GM18868 (cell line): ENCODE measurements around the gene CD276.
"Not testable (repeated sequence)": the region's sequence is repeated elsewhere in the genome, so short reads cannot be mapped to it uniquely, and the experiment has no call there.

ENCODE experiments used
- ATAC-seq: cut with Tn5 transposase; IDR thresholded peaks from one replicate; pipeline ENCODE4 v1.9.1; 2021; ENCODE audit warnings: mild to moderate bottlenecking, moderate library complexity; ENCODE audit not compliant: unreplicated experiment

CD276 gene

DNA sequence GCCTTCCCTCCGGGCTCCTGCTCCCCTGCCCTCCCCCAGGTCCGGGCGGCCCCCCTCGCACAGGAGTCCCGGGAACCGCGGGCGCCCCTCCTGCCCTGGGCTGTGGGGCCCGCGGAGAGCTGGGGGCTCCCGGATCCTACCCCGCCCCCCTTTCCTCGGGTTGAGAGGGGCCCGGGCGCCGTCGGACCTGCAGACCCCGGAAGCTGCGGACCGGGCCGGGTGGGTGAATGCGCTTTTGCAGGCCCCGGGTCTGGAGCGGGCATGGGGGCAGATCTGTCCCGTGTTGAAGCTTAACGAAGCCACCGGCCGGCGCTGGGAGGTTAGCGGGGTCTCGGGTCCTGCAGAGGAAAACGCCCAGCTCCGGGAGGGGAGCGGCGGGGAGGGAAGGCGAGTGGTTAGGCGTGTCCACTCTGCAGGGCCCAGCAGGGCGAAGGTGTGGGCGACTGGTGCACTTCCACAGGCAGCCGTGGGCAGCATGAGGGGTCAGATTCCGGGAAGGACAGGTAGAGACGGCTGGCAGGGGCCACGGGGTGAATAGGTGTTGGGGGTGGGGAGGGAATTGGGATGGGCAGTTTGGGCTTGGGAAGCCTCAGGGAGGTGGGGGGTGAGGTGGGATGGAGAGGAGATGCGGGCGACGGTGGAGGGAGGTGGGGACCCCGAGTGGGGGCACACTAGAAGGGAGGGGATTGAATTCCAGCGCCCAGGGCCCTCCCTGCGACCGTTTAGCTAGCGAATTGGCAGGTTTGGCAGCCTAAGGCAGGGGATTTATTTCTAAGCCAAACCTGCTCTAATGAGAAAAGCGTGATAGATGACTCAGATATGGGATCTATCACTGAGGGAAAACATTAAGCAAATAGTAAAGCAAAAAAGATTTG is 635 bp downstream of the CD276 start:
- ATAC-seq = no peak

DNA sequence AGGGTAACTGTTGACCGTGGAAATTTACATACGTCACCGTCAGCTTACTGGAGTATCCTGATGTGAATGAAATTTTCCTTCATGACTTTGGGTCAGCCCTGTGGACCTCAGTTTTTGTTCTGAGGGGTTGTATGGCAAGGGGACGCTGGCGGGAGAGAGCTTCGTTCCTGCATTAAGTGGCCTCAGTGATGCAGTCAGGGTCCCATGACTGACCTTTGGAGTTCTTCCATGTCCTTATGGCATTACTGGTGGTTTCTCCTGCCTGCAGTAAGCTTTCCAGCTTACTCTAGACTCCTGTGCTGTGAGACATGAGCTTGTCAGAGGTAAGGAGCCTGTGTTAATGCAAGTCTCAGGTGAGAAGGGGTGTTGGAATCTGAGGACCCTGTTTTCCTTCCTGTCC is 1.8 kb downstream of the CD276 start:
- ATAC-seq = no peak

DNA sequence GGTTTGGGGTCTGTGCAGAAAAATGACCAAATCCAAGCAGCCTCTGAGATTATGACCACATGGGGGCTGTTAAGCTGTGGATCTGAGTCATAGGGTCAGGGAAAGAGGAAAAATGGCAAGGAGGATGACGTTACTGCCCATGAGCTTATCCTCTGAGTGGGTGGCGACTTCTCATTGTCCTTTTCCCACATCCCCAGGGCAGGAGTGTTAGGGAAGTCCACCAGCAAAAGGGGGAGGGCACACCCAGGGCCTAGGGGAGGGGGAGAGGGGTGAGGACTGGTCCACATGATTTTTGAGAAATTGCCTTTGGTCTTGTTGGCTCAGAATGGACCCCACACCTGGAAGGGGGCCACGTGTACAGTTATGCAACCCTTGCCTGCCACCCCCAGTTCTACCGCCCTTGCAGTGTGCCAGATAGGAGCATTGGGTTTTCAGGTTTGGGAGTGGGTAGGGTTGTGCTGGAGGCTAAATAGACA is 2.6 kb downstream of the CD276 start:
- no peak for ATAC-seq

DNA sequence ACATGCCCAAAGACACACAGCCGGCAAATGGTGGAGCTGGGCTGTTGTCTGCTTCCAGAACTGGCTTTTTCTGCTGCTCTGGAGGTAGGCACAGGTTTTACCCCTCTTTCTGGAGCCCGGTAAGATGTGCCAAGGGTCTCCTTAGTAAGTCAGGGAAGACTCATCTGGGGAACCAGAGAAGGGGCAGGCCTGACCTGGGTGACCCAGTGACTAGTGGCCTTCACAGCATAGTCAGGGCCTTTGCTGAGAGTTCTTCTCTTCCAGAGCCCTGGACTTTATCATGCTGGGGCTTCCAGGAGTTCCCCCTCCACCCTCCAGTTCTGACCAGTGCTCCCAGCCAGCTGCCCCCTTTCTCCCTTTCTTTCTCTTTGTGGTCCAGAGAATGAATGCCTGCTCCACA is 3.2 kb downstream of the CD276 start:
- ATAC-seq = no peak

DNA sequence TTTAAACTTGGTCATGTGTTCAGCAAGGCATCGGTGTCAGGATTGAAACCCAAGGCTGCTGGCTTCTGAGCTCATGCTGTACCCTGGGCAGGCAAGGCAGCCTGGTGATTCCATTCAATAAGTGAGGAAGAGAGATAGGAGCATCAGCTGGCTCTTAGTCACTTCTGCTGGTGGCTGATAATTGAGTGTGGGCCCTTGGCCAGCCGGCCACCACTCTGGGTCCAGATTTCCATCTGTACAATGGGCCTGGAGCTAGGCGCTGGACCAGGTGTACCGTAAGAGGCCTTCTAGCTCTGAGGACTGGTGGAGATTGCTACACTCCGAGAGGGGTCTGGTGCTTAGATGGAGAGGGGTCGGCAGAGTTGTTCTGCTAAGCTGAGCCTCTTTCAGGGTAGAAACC is 4.3 kb downstream of the CD276 start:
- no peak for ATAC-seq

DNA sequence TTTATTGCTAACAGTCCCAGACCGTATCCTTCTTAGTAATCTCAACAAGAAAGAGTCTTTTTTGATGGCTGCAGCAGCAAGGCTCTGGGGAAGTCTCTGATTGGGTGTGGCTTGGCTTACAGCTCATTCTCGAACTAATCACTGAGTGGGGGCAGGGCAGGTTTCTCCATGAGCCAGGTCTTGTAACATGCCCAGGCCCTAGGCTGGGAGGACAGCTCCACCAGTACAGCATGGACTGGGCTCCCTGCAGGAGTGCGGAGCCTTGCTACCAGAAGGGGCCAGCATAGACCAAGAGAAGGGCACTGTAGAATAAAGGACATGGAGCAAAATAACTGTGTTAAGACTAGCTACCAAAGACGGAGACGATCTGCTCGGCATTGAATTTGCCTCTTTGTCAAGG is 7.2 kb downstream of the CD276 start:
- ATAC-seq = no peak

DNA sequence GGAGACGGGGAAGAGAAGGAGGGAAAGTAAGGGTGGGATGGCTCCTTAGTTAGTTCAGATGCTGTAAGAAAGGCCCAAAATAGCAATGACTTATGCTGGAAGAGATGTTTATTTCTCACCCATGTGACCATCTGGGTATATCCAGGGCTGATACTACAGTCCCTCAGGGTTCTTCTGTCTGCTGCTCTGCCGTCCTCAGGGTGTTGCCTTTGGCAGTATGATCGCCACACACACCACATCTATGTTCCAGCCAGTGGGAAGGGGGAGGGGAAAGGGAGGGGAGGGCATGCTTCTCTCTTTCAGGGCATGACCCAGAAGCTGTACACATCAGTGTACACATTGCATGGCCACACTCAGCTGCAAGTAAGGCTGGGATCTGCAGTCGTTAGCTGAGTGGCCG is 10.2 kb downstream of the CD276 start:
- ATAC-seq = no peak

DNA sequence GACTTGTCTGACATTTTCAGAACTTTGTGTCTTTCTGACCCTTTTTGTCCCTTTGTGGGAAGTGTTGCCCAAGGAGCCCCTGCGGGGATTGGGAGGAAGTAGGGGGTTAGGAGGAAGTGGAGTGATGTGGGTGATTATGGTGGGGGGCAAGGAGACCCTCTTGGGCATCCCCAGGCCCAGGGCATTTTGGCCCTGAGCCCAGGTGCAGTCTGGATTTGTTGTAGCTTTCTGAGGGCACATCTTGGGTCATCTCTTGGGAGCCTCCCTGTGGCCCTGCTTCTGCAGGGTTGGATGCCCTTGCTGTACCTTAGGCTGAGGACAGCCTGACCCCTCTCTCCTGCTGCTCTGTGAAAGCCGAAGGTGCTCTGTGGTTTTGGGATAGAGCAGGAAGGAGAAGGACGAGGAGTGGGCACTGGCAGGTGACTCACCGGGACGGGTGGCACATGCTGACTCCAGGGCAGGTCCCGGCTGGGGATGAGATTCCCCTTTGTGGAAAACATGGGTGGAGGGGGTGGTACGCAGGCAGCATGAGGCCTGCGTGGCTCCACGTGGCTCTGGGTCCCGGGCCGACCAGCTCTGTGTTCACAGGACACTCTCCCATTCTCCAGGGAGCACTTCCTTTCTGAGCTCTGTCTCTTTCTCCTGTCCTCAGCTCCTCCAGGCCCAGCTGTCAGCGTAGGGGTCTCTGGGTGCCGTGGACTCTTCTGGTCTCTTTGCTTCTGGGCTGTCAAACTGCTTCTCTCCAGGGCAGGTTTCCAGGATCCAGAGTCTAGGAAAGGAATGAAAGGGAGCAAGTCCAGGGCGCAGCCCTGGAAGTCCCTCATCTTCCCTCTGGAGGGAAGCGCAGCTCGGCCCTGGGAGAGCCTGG is 11.8 kb downstream of the CD276 start:
- ATAC-seq = no peak

DNA sequence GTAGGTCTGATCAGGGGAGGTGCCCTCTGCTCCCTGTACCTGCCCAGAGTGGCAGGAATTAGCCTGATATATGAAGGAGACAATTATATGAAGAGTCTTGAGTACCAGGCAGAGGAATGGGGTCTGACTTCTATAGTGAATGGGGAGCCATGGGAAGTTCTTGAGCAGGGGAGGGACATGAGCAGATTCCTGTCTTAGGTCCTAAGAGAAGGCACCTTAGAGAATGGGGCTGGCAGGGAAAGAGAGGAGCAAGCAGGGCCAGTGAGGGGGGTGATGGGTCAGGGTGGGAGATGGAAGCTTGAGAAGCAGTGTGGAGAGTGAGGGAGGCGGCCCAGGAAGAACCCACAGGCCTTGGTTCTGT is 12.4 kb downstream of the CD276 start:
- no peak for ATAC-seq

DNA sequence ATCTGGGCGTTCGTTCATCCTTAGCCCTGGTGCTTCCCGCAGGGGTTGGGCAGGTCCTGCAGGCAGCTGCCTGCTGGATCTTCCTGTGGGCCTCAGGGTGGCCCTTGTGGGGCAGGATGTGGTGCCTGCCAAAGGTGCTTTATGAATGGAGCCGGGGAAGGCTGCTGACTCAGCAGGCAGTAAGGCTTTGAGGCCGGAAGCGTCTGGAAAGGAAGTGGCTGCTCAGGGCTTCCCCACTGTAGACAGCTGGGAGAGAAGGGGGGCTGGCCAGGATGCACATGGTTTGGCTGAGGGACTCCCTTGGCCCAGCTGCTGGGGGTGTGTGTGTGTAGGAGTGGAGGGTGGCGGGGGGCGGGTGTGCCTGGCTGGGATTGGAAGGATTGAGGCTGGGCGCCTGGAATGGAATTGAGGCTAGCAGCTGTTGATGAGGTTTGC is 12.9 kb downstream of the CD276 start:
- ATAC-seq = peak; percentile 79

DNA sequence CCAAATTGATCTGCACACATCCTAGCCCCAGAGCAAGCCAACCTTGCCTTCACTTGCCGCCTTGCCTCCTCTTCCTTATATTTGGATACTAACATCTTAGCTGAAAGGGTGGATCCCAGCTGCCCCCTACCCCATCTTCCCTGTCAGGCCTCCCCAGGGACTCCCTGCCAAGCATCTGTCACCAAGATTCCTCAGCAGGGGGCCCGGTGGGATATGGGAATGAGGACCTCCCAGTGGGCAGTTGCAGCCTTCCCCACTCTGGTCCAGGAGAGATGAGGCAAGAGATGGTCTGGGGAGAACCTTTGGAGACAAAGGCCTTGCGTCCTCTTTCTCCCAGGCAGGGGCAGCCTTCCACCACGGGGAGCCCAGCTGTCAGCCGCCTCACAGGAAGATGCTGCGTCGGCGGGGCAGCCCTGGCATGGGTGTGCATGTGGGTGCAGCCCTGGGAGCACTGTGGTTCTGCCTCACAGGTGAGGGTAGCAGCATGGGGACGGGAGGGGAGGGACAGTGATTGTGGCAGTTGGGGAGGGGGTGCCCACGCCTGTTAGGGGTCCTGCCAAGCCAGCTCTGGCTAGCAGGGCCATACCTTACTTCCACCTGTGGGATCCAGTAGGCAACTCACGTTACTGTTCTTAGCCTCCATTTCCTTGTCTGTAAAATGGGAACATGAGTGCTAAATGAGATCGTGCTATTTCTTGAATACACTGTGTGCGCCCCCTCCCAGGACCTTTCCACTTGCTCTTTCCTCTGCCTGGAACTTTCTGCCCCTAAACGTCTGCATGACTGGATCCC is 15.3 kb downstream of the CD276 start:
- no peak for ATAC-seq

DNA sequence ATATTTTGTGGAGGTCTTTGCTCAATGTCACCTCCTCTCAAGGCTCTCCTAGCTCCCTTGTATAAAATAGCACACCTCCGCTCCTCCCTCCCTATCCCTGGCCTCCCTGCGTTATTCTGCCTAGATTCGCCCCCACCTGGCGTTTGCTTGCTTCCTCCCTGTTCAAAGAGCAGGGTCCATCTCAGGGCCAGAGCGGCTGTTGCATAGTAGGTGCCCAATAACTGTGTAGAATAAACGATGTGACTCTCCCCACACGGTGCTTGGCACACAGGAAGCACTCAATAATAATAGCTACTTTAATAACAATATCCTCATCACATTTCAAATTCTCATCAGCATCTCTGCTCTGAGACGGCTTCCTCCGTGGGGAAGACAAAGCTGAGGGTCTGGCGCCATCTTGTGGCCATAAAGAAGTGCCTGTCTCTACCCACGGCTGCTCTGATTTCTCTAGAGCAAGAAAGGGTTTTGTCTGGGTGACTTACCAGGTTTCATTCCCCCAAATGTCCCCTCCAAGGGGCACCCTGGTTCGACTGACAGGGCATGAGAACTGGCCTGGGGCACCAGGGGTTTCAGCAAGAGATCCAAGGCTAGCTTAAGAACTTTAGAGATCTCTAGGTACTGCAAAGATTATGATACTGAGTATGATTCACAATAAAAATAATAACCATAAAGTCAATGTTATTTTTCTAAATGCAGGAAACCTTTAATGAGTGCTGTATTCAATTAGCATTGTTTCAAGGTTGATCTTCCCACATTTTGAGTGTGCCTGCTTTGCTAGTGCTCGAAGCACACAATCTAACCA is 16.1 kb downstream of the CD276 start:
- no peak for ATAC-seq

DNA sequence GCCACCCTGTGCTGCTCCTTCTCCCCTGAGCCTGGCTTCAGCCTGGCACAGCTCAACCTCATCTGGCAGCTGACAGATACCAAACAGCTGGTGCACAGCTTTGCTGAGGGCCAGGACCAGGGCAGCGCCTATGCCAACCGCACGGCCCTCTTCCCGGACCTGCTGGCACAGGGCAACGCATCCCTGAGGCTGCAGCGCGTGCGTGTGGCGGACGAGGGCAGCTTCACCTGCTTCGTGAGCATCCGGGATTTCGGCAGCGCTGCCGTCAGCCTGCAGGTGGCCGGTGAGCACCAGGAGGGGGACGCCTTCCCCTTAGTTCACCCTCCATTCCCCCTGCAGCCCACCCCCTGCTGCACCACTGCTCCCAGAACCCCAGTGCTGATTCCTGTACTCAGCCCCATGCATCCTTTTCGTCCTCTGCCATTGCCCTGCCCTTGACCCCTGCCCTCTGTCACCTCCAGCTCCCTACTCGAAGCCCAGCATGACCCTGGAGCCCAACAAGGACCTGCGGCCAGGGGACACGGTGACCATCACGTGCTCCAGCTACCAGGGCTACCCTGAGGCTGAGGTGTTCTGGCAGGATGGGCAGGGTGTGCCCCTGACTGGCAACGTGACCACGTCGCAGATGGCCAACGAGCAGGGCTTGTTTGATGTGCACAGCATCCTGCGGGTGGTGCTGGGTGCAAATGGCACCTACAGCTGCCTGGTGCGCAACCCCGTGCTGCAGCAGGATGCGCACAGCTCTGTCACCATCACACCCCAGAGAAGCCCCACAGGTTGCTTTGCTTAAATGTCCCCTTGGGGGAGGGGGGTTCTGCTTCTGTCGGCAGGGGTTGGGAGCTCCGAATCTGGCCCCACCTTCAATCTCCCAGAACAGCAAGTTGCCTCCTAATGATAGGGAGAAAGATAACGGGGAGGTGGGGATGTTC is 18.4 kb downstream of the CD276 start:
- ATAC-seq = not testable (repeated sequence)

DNA sequence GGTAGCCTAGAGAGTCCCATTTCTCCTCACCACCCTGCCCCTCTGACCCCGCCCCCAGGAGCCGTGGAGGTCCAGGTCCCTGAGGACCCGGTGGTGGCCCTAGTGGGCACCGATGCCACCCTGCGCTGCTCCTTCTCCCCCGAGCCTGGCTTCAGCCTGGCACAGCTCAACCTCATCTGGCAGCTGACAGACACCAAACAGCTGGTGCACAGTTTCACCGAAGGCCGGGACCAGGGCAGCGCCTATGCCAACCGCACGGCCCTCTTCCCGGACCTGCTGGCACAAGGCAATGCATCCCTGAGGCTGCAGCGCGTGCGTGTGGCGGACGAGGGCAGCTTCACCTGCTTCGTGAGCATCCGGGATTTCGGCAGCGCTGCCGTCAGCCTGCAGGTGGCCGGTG is 19.4 kb downstream of the CD276 start:
- not testable (repeated sequence) for ATAC-seq

DNA sequence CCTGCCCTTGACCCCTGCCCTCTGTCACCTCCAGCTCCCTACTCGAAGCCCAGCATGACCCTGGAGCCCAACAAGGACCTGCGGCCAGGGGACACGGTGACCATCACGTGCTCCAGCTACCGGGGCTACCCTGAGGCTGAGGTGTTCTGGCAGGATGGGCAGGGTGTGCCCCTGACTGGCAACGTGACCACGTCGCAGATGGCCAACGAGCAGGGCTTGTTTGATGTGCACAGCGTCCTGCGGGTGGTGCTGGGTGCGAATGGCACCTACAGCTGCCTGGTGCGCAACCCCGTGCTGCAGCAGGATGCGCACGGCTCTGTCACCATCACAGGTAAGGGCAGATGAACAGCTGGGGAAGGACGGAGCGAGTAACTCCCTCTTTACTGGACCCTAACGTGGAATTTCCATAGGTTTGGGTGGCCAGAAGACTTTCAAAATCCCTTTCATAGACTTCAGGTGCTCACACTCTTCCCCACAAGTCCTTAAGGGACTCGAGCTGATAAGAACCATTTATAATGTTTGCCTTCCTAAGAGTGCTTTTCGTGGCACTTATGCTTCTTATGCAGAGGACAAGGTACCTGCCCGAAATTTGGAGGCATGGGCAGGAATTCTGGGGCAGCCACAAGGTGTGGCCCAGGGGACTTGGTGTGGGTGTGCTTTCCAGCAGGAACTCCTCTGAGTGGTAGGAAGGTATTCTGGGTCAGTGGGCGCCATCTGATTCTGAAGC is 20.1 kb downstream of the CD276 start:
- not testable (repeated sequence) for ATAC-seq

DNA sequence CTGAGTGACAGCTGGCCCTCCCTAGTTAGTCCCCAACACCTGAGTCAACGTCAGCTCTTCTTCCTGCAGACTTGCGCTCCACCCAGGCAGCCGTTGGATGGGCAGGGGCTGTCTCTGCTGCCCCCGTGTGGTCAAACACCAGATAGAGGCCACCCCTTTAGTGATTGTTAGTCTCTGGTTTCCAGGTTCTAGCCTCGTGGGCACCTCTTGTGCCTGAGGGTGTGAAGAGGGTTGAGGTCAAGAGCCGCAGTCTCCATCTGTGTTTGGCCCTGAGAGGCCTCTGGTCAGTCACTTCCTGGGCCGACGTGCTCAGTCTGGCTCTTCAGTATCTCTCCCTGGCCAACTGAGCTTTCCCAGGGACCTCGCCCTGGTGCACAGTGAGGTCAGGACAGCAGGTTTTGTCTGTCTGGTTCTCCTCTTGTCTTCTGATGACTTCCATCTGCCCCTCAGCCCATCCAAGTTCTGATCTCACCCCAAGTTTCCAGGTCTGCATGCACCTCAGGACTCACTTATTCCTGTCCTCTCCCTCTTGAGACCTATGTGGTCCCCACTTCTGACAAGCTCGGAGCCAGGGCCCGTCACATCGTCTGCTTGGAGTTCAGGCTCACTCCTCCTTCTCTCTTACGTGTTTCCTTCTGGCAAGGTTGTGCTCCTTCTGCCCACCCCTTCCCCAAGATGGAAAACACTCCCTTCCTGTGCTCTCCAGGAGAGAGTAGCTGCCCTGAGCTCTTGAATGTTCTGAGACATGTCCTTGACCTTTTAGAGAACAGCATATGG is 20.9 kb downstream of the CD276 start:
- no peak for ATAC-seq

DNA sequence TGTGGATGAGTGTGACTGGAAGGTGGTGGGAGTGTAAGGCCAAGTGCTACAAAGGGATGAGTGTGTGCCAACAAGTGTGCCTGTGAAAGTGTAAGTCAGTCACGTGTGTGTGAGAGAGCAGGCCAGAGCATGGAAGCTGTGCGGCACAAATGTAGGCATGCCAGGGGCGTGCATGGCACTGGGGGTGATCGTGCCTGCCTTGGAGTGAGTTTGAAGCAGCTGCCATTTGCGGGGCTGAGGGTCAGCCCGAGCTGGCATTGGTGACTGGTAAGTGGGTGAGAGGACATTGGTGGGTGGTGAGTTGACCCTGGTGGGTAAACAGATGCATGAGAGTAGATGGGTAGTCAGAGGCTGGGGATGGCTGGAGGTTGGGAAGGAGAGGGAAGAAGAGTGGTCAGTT is 24.5 kb downstream of the CD276 start:
- no peak for ATAC-seq

DNA sequence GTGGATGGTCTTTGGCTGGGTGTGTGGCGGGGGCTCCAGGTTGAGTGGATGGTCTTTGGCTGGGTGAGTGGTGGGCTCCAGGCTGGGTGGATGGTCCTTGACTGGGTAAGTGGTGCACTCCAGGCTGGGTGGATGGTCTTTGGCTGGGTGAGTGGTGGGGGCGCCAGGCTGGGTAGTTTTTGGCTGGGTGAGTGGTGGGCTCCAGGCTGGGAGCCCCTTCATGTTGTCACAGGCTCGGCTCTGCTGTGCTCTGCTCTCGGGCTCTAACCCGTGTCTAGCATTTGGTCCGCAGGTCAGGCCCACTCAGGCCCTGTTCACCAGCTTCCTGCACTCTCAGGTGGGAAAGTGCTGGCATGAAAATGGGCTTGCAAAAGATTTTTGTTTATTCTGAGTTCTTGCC is 25.1 kb downstream of the CD276 start:
- no peak for ATAC-seq
